ENCODE data around the gene TDG. TPM values are rescaled to one million over a fixed set of nuclear protein-coding genes. Genes with fewer than 3 reads are reported as not detected.

Gene TDG
- total RNA-seq, 1 experiment from 2014 or later: 31.6 TPM

GRCh38 chr12:103952497-103952896, 13.2 kb upstream of the TDG start:
- POLR2A ChIA-PET: interaction anchor here (1.2 to 8.2 kb wide), 3 partner anchors 14 to 337 kb away, joined by 3 to 214 read pairs (median 74); partner anchors contain the start of genes HSP90B1 and TDG
- BruUV-seq (replicated peaks): no TSS peak
- no peaks in the 10 kb centered on the region for H3K9me3 Mint-ChIP-seq (ENCODE audit: unreplicated experiment)
- H3K27me3 Mint-ChIP-seq (ENCODE audit: insufficient read depth, unreplicated experiment): no peaks in the 10 kb centered on the region
- intact Hi-C loops (cut with micrococcal nuclease): no loop called here
- peaks cover 71% of the 10 kb centered on the region for H3K36me3 Mint-ChIP-seq (ENCODE audit: insufficient read depth, unreplicated experiment)
- H3K4me1 Mint-ChIP-seq (ENCODE audit: insufficient read depth, unreplicated experiment): peaks cover 18% of the 10 kb centered on the region
- no peak for DNase-seq (ENCODE audit: unreplicated experiment)
- peak overlapping the region; percentile 4 for H3K27ac Mint-ChIP-seq (ENCODE audit: low read depth, unreplicated experiment)
- no peak overlapping the region for H3K4me3 Mint-ChIP-seq (ENCODE audit: unreplicated experiment)
- CTCF ChIA-PET: interaction anchor here (0.6 to 4.4 kb wide), 3 partner anchors 50 to 929 kb away, joined by 3 to 20 read pairs (median 3); no protein-coding TSS in a partner anchor
- no peak for TF ChIP-seq CTCF (IDR thresholded peaks at IDR 0.05; ENCODE audit: unreplicated experiment)

DNA sequence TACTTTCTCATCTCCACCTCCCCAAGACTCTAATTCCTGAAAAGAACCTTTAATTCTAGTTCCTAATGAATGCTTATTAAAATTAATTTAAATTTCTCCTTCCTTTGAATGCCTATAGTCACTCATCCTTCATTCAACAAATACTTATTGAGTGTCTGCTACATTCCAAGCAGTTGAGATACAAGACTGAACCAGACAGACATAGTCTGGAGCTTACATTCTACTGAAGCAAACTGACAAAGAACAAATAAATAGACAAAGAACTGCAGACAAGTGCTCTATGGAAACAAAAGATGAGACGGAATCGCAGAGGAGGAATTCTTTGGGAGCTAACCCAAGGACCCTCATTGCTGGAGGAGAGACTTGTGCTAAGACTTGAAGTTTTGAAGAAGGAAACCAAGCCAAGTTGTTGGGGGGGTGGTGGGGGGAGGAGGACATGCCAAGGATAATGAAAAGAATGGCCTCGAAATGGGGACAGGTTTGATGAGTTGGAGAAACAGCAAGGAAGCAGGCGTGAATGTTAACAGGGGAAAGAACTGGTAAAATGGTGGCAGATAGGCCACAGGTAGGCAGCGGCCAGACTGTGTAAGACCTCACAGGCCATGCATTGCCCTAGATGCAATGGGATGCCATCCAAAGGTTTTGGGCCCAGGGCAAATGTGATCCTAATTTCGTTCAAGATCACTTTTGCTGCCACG, 9.7 kb upstream of the TDG start:
- Mint-ChIP-seq H3K27me3 (ENCODE audit: insufficient read depth, unreplicated experiment) (no peaks in the 10 kb centered on the region), H3K4me3 (ENCODE audit: unreplicated experiment) (peak overlapping the region; percentile 87), H3K27ac (ENCODE audit: low read depth, unreplicated experiment) (peak overlapping the region; percentile 93), H3K36me3 (ENCODE audit: insufficient read depth, unreplicated experiment) (peaks cover 38% of the 10 kb centered on the region), H3K9me3 (ENCODE audit: unreplicated experiment) (no peaks in the 10 kb centered on the region), H3K4me1 (ENCODE audit: insufficient read depth, unreplicated experiment) (peaks cover 28% of the 10 kb centered on the region)
- peak; percentile 20 for DNase-seq (ENCODE audit: unreplicated experiment)
- CTCF ChIA-PET: interaction anchor here (0.6 to 4.4 kb wide), 7 partner anchors 13 to 981 kb away, joined by 3 to 20 read pairs (median 3); no protein-coding TSS in a partner anchor
- TF ChIP-seq CTCF (IDR thresholded peaks at IDR 0.05; ENCODE audit: unreplicated experiment): no peak
- POLR2A ChIA-PET: interaction anchor here (0.5 to 8.2 kb wide), 19 partner anchors 8 to 1895 kb away, joined by 3 to 214 read pairs (median 7); partner anchors contain the start of genes HCFC2, HSP90B1, NFYB and NT5DC3
- no TSS peak for BruUV-seq (replicated peaks)
- intact Hi-C loops (cut with micrococcal nuclease): loop anchor here (2.0 kb wide), 1 partner anchor 153 kb away; no protein-coding TSS in a partner anchor

GRCh38 chr12:103956509-103957027, 9.1 kb upstream of the TDG start:
- no peak for DNase-seq (ENCODE audit: unreplicated experiment)
- BruUV-seq (replicated peaks): no TSS peak
- peak overlapping the region; percentile 87 for H3K4me3 Mint-ChIP-seq (ENCODE audit: unreplicated experiment)
- no peaks in the 10 kb centered on the region for H3K9me3 Mint-ChIP-seq (ENCODE audit: unreplicated experiment)
- no peaks in the 10 kb centered on the region for H3K27me3 Mint-ChIP-seq (ENCODE audit: insufficient read depth, unreplicated experiment)
- H3K27ac Mint-ChIP-seq (ENCODE audit: low read depth, unreplicated experiment): peak overlapping the region; percentile 93
- ChIA-PET CTCF (interaction anchor here (0.5 to 4.4 kb wide), 7 partner anchors 10 to 366 kb away, joined by 3 to 20 read pairs (median 3); no protein-coding TSS in a partner anchor), POLR2A (interaction anchor here (0.5 to 8.2 kb wide), 30 partner anchors 9 to 1895 kb away, joined by 3 to 214 read pairs (median 4); partner anchors contain the start of genes HCFC2, HSP90B1, NFYB and NT5DC3)
- peaks cover 35% of the 10 kb centered on the region for H3K36me3 Mint-ChIP-seq (ENCODE audit: insufficient read depth, unreplicated experiment)
- peak; percentile 5 for TF ChIP-seq CTCF (IDR thresholded peaks at IDR 0.05; ENCODE audit: unreplicated experiment)
- intact Hi-C loops (cut with micrococcal nuclease): loop anchor here (1.0 to 2.0 kb wide), 3 partner anchors 9 to 152 kb away; partner anchors contain the start of genes HSP90B1 and TDG
- H3K4me1 Mint-ChIP-seq (ENCODE audit: insufficient read depth, unreplicated experiment): peaks cover 28% of the 10 kb centered on the region
